Measurements from ENCODE around the gene CCDC97.

DNA sequence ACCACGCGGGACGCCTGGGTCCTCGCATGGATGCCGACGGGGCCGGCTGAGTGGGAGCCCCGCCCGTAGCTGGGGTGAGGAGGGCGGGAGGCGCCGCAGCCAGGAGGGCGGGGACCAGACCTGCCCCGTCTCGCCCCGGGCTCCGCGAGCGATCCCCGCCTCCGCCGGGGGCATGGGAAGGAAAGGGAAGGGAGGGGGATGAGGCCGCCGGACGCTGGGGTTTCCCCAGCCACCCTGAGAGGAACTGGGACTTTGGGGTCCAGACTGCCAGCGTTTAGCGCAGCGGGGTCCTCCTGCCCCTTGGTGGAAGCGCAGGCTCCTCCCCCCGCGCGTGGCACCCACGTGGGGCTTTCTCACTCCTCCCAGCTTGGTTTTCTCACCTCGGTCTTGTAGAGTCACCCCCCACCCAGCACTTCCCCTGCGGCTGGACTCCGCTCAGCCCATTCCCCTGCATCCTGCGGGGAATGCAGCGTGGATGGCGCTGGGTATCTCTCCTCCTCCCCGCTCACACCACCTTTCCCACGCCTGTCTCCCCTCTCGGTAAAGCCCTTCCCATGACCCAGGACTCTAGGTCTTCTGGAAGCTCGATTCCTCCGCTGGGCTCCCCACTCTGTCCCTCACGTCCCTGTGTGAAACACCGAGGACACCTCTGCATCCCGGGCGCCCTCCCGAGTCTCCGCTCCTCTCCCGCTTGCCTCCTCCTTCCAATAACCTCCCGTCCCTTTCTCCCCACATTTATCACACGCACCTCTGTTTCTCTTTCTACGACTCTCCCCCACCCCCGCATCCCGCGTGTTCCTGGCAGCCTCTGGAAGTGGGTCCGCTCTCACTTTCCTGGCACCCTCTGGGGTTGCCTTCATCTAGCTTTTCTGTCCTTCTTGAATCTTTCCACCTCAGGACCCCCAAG, 41.6 kb downstream of the CCDC97 start:
- TF ChIP-seq, protein P1, sequence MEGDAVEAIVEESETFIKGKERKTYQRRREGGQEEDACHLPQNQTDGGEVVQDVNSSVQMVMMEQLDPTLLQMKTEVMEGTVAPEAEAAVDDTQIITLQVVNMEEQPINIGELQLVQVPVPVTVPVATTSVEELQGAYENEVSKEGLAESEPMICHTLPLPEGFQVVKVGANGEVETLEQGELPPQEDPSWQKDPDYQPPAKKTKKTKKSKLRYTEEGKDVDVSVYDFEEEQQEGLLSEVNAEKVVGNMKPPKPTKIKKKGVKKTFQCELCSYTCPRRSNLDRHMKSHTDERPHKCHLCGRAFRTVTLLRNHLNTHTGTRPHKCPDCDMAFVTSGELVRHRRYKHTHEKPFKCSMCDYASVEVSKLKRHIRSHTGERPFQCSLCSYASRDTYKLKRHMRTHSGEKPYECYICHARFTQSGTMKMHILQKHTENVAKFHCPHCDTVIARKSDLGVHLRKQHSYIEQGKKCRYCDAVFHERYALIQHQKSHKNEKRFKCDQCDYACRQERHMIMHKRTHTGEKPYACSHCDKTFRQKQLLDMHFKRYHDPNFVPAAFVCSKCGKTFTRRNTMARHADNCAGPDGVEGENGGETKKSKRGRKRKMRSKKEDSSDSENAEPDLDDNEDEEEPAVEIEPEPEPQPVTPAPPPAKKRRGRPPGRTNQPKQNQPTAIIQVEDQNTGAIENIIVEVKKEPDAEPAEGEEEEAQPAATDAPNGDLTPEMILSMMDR (IDR thresholded peaks at IDR 0.05): no peak
- TF ChIP-seq POLR2A (IDR thresholded peaks at IDR 0.05): no peak

Measured in heart left ventricle (tissue), 13 donors.